T-cell (primary cell): ENCODE results near the gene PSMB11. TPM values are rescaled to one million over a fixed set of nuclear protein-coding genes. Genes with fewer than 3 reads are reported as not detected.

Experiments
- ATAC-seq, 4 experiments: fragments of 200-7000 bp in 3 of 4; fragments of 150-1000 bp in 1 of 4; cut with Tn5 transposase; replicated peaks in 1 of 4; 1 replicate in 3 of 4; 2 replicates in 1 of 4; pipeline ENCODE4 v1.10.0; 2021; ENCODE audit warnings: moderate library complexity in 3 of 4, mild to moderate bottlenecking in 2 of 4, moderate number of reproducible peaks in 1 of 4
- CTCF ChIA-PET, 2 donors: fragments of 300-600 bp; sonication (Branson Sonifier 250); formaldehyde crosslinking; loops; one replicate each; lab custom pipeline; 2022; ENCODE audit warnings: antibody characterized with exemption in 2 of 2; lab: Charles Lee
- POLR2A ChIA-PET, 2 donors: fragments of 300-600 bp; sonication (Branson Sonifier 250); formaldehyde crosslinking; loops; one replicate each; lab custom pipeline; 2022; ENCODE audit warnings: antibody characterized with exemption in 2 of 2; lab: Charles Lee
- DNase-seq, 35 experiments: peaks; one replicate each; pipeline versions ENCODE4 v3.0.0 to v3.0.0-alpha.2; 2013 to 2023
- H3K27ac ChIP-seq: one replicate; pipeline ENCODE4 v1.5.1; 2013; ENCODE audit warnings: low read length
- H3K27me3 ChIP-seq, 2 experiments: replicated peaks in 1 of 2; 1 replicate in 1 of 2; 2 replicates in 1 of 2; pipeline versions ENCODE4 v1.6.1 to v1.7.0; 2013; ENCODE audit warnings: low read length in 1 of 2, mixed read lengths in 1 of 2; ENCODE audit not compliant: control insufficient read depth in 2 of 2, insufficient read depth in 2 of 2; ENCODE audit errors: extremely low read depth in 1 of 2
- H3K36me3 ChIP-seq, 2 donors: 1 replicate in 1 of 2; 2 replicates in 1 of 2; pipeline versions ENCODE4 v1.6.1 to v1.7.0; 2013; ENCODE audit warnings: low read length in 1 of 2; ENCODE audit not compliant: control insufficient read depth in 2 of 2, insufficient read depth in 1 of 2; ENCODE audit errors: extremely low read depth in 1 of 2
- H3K4me1 ChIP-seq, 2 experiments: 1 replicate in 1 of 2; 2 replicates in 1 of 2; pipeline versions ENCODE4 v1.6.1 to v1.7.0; 2013; ENCODE audit warnings: low read length in 2 of 2, mixed read lengths in 1 of 2; ENCODE audit not compliant: insufficient read depth in 2 of 2, control insufficient read depth in 1 of 2; ENCODE audit errors: extremely low read depth in 1 of 2
- H3K4me3 ChIP-seq, 2 donors: 1 replicate in 1 of 2; 2 replicates in 1 of 2; pipeline versions ENCODE4 v1.5.1 to v1.7.0; 2013; ENCODE audit warnings: mild to moderate bottlenecking in 2 of 2, low read length in 1 of 2, moderate library complexity in 1 of 2; ENCODE audit not compliant: control insufficient read depth in 1 of 2; ENCODE audit errors: extremely low read depth in 1 of 2
- H3K9me3 ChIP-seq: 2 replicates; pipeline ENCODE4 v1.7.0; 2013
- H3K27ac Mint-ChIP-seq, 2 donors: one replicate each; pipeline ENCODE4 v1.8.0; 2020 to 2021; ENCODE audit warnings: mild to moderate bottlenecking in 2 of 2, mixed read lengths in 2 of 2
- H3K27me3 Mint-ChIP-seq, 2 donors: one replicate each; pipeline ENCODE4 v1.8.0; 2021 to 2022; ENCODE audit warnings: mixed read lengths in 2 of 2
- H3K36me3 Mint-ChIP-seq: one replicate; pipeline ENCODE4 v1.8.0; 2021; ENCODE audit warnings: mixed read lengths
- H3K4me1 Mint-ChIP-seq, 3 donors: one replicate each; pipeline ENCODE4 v1.8.0; 2020 to 2022; ENCODE audit warnings: mixed read lengths in 3 of 3, mild to moderate bottlenecking in 1 of 3
- H3K4me3 Mint-ChIP-seq, 3 donors: one replicate each; pipeline ENCODE4 v1.8.0; 2020 to 2022; ENCODE audit warnings: mild to moderate bottlenecking in 3 of 3, mixed read lengths in 3 of 3, moderate library complexity in 3 of 3
- H3K9me3 Mint-ChIP-seq, 3 donors: one replicate each; pipeline ENCODE4 v1.8.0; 2020 to 2022; ENCODE audit warnings: mixed read lengths in 3 of 3
- WGBS: methylation state at CpG from one replicate; pipeline ENCODE4 v1.1.5; 2013; ENCODE audit warnings: missing lambda C conversion rate; ENCODE audit not compliant: insufficient coverage; 5-methylcytosine and 5-hydroxymethylcytosine counted together
- total RNA-seq, 35 experiments: library from RNA in 6 of 35; stranded (reverse) in 6 of 35; fragments of 120-200 nt in 1 of 35; gene quantifications; one replicate each; pipeline versions ENCODE4 v1.2.1 to v1.2.4 and lab custom pipeline; 2013 to 2026

The PSMB11 gene
- total RNA-seq, 5 donors from 2014 or later (not counting 1 experiment from before 2014, with no cell fraction given) = 0.26 to 0.95 (median 0.54) TPM; not detected in 1

DNA sequence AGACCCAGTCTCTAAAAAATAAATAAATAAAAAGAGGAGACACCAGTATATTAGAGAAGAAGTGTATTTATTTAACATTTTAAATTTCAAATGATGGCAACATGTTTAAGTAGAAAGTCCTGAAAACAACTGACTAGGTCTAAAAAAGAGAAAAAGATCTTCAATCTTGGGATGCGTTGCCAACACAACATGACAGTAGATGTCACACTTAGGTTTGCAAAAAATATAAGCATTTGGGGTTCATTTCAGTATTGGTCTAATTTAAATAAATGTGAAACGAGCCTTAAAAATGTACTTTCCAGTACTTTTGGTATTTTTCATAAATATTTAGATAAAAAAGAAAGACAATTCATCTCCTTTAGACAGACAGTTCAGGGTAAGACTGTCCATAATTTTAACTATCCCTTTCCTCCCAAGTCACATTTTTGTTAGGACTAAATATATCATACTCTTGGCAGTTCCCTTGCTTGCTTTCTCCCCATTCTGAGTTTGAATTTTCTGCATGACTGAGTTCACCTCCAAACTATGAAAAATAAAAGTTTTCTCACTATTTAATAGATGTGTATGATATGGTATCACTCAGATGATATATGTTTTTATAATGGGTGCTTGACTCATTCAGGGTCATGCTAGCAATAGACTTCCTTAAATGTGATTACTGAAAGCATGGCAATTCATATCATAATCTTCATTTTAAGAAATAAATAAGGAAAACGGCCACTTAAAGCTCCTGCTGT lies 36.4 kb upstream of the PSMB11 start:
- H3K27me3 ChIP-seq = no peaks in the 10 kb centered on the region
- Mint-ChIP-seq H3K36me3 (no peaks in the 10 kb centered on the region), H3K4me3 (peak overlapping the region; percentile 96 to 98 (median 97)), H3K4me1 (peaks cover 36 to 44% (median 43%) of the 10 kb centered on the region in 3 donors), H3K9me3 (no peaks in the 10 kb centered on the region), H3K27me3 (no peaks in the 10 kb centered on the region), H3K27ac (peak overlapping the region; percentile 98 to 99)
- WGBS = 50% methylated on average over 1 of the region's 3 CpGs
- peaks cover 24 to 32% of the 10 kb centered on the region in 2 experiments for H3K4me1 ChIP-seq
- H3K36me3 ChIP-seq = no peaks in the 10 kb centered on the region
- no peaks in the 10 kb centered on the region for H3K9me3 ChIP-seq
- no peak for DNase-seq
- no peak overlapping the region for H3K4me3 ChIP-seq
- ATAC-seq = no peak
- no peak overlapping the region for H3K27ac ChIP-seq
- POLR2A ChIA-PET = interaction anchor here in 1 of 2 donors (1.4 kb wide), 1 partner anchor 66 kb away, joined by 5 read pairs; no protein-coding TSS in a partner anchor
- CTCF ChIA-PET = interaction anchor here (0.6 to 2.7 kb wide), 16 partner anchors 9 to 435 kb away, joined by 3 to 47 read pairs (median 6); partner anchors contain the start of genes AJUBA (in 1 of the 2), PRMT5 (in 1 of the 2) and PSMB5 (in 1 of the 2)

DNA sequence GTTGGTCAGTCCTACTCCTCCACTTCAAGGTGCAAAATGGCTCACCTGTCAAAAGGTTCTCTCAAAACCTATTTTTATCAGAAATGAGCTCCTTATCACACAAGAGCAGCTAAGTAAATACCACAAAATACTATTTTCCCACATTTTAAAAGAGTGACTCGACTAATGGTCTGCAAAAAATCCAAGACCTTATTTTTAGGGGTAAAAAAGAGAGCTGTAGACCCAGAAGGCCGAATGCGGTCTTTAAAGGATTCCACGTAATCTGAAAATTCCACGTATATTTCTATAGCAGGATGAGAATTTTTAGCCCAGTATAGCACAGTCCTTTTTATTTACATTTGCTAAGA lies 35.9 kb upstream of the PSMB11 start:
- H3K4me3 Mint-ChIP-seq = peak overlapping the region; percentile 96 to 98 (median 97)
- CTCF ChIA-PET = interaction anchor here (0.6 to 2.7 kb wide), 24 partner anchors 9 to 436 kb away, joined by 3 to 47 read pairs (median 6); partner anchors contain the start of genes ACIN1 (in 1 of the 2), AJUBA (in 1 of the 2), C14orf119 (in 1 of the 2) and DAD1 (in 1 of the 2)
- DNase-seq (no peak), ATAC-seq (no peak)
- Histone ChIP-seq H3K9me3 (no peaks in the 10 kb centered on the region), H3K36me3 (no peaks in the 10 kb centered on the region), H3K4me1 (peaks cover 25 to 32% of the 10 kb centered on the region in 2 experiments), H3K27me3 (no peaks in the 10 kb centered on the region), H3K4me3 (peak overlapping the region; percentile 73 to 85), H3K27ac (peak overlapping the region; percentile 85)
- POLR2A ChIA-PET = interaction anchor here (0.9 to 1.4 kb wide), 3 partner anchors 22 to 87 kb away, joined by 3 to 5 read pairs (median 3); no protein-coding TSS in a partner anchor
- no CpG with 5 or more reads among the region's 5 CpGs for WGBS
- peak overlapping the region; percentile 98 to 99 for H3K27ac Mint-ChIP-seq
- no peaks in the 10 kb centered on the region for H3K36me3 Mint-ChIP-seq
- H3K27me3 Mint-ChIP-seq = no peaks in the 10 kb centered on the region
- H3K4me1 Mint-ChIP-seq = peaks cover 36 to 44% (median 43%) of the 10 kb centered on the region in 3 donors
- H3K9me3 Mint-ChIP-seq = no peaks in the 10 kb centered on the region

DNA sequence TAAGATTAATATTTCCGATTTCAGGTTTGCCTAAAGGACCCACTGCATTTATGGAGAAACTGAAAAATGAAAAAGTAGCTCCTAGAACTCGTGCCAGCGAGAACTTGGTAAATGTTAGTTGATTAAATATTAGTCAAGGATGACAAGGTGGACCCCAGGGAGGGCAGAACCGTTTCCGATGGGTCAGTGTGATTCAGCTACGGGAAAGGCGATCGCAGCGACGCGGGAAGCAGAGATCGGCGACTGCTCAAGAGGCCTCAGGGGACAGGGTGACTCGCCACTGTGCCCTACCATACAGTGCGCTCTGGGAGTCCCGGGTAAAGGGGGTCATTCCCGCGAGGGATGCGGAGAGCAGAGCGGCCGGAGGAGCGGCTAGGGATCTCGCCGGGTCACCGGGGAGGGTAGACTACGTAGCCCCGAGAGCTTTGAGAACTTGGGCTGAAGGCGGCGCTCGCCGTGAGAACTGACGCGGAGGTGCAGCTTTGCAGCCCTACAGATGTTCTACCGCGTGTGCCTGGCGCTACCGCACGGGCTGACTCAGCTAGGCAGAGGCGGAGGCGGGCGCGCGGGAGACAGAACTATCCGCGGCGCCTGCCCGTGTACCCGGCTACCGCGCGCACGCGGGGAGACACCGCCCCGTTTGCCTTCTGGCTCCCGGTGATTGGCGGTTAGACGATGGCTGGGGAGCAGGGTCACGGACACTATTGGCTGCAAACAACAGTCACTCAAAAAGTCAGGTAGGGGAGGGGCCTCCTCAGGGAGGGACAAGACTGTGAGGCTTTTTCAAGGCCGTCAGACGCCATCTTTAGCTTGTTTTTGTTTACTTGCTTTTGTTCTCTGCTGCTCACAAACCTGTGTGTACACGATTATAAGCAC lies 35.2 kb upstream of the PSMB11 start:
- Mint-ChIP-seq H3K36me3 (no peaks in the 10 kb centered on the region), H3K27ac (peak overlapping the region; percentile 98 to 99), H3K27me3 (no peaks in the 10 kb centered on the region), H3K4me1 (peaks cover 36 to 47% (median 45%) of the 10 kb centered on the region in 3 donors), H3K4me3 (peak overlapping the region; percentile 96 to 98 (median 97)), H3K9me3 (no peaks in the 10 kb centered on the region)
- CTCF ChIA-PET = interaction anchor here (0.6 to 2.7 kb wide), 35 partner anchors 8 to 449 kb away, joined by 3 to 47 read pairs (median 5); partner anchors contain the start of genes ACIN1 (in 1 of the 2), AJUBA (in 1 of the 2), C14orf119 (in 1 of the 2) and DAD1 (in 1 of the 2)
- Histone ChIP-seq H3K36me3 (no peaks in the 10 kb centered on the region), H3K4me1 (peaks cover 25 to 32% of the 10 kb centered on the region in 2 experiments), H3K27me3 (no peaks in the 10 kb centered on the region), H3K4me3 (peak overlapping the region; percentile 73 to 85), H3K27ac (peak overlapping the region; percentile 85), H3K9me3 (no peaks in the 10 kb centered on the region)
- DNase-seq (peak; percentile 89 to 99 (median 97)), ATAC-seq (peak; percentile 94 to 97 (median 96))
- POLR2A ChIA-PET = interaction anchor here (0.5 to 1.4 kb wide), 15 partner anchors 14 to 1555 kb away, joined by 3 to 11 read pairs (median 4); partner anchors contain the start of genes ACIN1 (in 1 of the 2), C14orf119 (in 1 of the 2) and PSMB5 (in 1 of the 2)
- WGBS = under 1% methylated on average over 62 of the region's 62 CpGs

DNA sequence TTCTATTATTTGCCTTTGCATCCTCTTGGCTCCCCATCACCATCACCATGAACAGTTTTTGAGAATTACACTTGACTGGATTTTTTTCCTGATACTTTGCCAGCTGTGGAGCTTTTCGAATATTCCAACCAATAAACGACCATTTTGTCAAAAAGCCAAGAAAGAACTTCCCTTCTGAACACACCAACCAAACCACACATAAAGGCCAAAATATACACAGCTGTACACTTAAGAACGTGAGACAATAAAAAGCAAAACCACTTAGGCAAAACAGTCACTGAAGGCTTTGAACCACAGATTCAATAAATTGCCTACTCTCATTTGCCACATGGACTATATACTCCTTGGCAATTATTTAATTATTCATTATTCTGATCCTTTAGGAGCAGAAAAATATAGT lies 33.2 kb upstream of the PSMB11 start:
- Mint-ChIP-seq H3K27me3 (no peaks in the 10 kb centered on the region), H3K27ac (peak overlapping the region; percentile 76 to 98), H3K36me3 (no peaks in the 10 kb centered on the region), H3K4me1 (peaks cover 36 to 47% (median 45%) of the 10 kb centered on the region in 3 donors), H3K4me3 (peak overlapping the region; percentile 90 to 95 (median 93)), H3K9me3 (no peaks in the 10 kb centered on the region)
- no peaks in the 10 kb centered on the region for H3K27me3 ChIP-seq
- POLR2A ChIA-PET = interaction anchor here (0.5 to 0.6 kb wide), 2 partner anchors 25 to 226 kb away, joined by 3 read pairs; no protein-coding TSS in a partner anchor
- no peaks in the 10 kb centered on the region for H3K36me3 ChIP-seq
- H3K4me3 ChIP-seq = no peak overlapping the region
- H3K9me3 ChIP-seq = no peaks in the 10 kb centered on the region
- peaks cover 25 to 32% of the 10 kb centered on the region in 2 experiments for H3K4me1 ChIP-seq
- CTCF ChIA-PET = interaction anchor here in 1 of 2 donors (0.5 to 2.2 kb wide), 4 partner anchors 12 to 24 kb away, joined by 3 to 5 read pairs (median 4); no protein-coding TSS in a partner anchor
- ATAC-seq (no peak), DNase-seq (no peak)
- 23% methylated on average over 2 of the region's 3 CpGs for WGBS
- no peak overlapping the region for H3K27ac ChIP-seq

DNA sequence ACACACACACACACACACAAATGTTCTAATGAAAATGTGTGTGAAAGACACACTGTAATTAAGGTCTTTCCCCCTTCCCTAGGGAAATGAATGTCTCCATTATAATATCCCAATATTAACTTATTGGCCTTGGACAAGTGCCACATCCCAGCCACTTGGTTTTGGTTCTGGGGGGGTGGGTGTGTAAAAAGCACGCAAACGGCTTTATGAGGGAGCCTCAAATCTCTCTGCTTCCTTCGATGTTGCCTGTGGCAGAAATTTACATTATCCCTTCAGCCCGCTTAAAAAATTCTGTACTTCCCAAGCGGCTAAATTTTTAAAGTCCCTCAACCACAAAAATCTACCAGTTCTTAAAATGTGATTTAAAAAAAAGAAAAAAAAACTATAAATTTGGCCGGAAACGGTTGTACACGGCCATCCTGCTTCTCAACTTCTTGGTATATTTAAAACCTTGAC lies 32.5 kb upstream of the PSMB11 start:
- no peaks in the 10 kb centered on the region for H3K27me3 Mint-ChIP-seq
- Histone ChIP-seq H3K4me1 (peaks cover 25 to 32% of the 10 kb centered on the region in 2 experiments), H3K27me3 (no peaks in the 10 kb centered on the region), H3K36me3 (no peaks in the 10 kb centered on the region), H3K9me3 (no peaks in the 10 kb centered on the region), H3K27ac (peak overlapping the region; percentile 19), H3K4me3 (peak overlapping the region; percentile 57 to 72)
- peak overlapping the region; percentile 93 to 96 for H3K27ac Mint-ChIP-seq
- H3K4me1 Mint-ChIP-seq = peaks cover 36 to 47% (median 45%) of the 10 kb centered on the region in 3 donors
- no peaks in the 10 kb centered on the region for H3K9me3 Mint-ChIP-seq
- H3K36me3 Mint-ChIP-seq = no peaks in the 10 kb centered on the region
- DNase-seq = no peak
- ATAC-seq = no peak
- POLR2A ChIA-PET = no interaction called here
- H3K4me3 Mint-ChIP-seq = peak overlapping the region; percentile 90 to 95 (median 93)
- no CpG with 5 or more reads among the region's 8 CpGs for WGBS
- CTCF ChIA-PET = interaction anchor here in 1 of 2 donors (0.8 to 1.2 kb wide), 2 partner anchors 23 to 24 kb away, joined by 3 to 4 read pairs; no protein-coding TSS in a partner anchor
